SK-N-SH treated with all-trans-retinoic acid at 6 μM for 48 hours (cell line): ENCODE results near the gene PCDHGC3.

ENCODE experiments used
- ATAC-seq: fragments of 200-7000 bp; cut with Tn5 transposase; 3 replicates; pipeline ENCODE4 v1.9.1; 2020; ENCODE audit warnings: mild to moderate bottlenecking, moderate library complexity
- ARNTL ChIP-seq: fragments of 450-650 bp; formaldehyde crosslinking; IDR thresholded peaks from 2 replicates; pipeline ENCODE4 v1.5.0; 2020; ENCODE audit warnings: low read depth, mild to moderate bottlenecking, moderate library complexity, borderline replicate concordance
- BACH2 ChIP-seq: fragments of 250-450 bp; sonication (Bioruptor Pico); IDR thresholded peaks from 2 replicates; pipeline ENCODE4 v1.9.0; 2021; ENCODE audit warnings: mild to moderate bottlenecking, borderline replicate concordance
- CREB5 ChIP-seq: fragments of 250-450 bp; sonication (Bioruptor Pico); IDR thresholded peaks from 2 replicates; pipeline ENCODE4 v1.5.1; 2020; ENCODE audit warnings: low read depth, mild to moderate bottlenecking, moderate library complexity
- CSDC2 ChIP-seq: fragments of 250-450 bp; sonication (Bioruptor Pico); IDR thresholded peaks from 2 replicates; pipeline ENCODE4 v1.5.0; 2020; ENCODE audit warnings: mild to moderate bottlenecking, moderate library complexity
- CSRNP3 ChIP-seq: fragments of 250-450 bp; sonication (Bioruptor Pico); IDR thresholded peaks from 2 replicates; pipeline ENCODE4 v1.5.1; 2021; ENCODE audit warnings: mild to moderate bottlenecking, moderate library complexity
- GLIS3 ChIP-seq: fragments of 250-450 bp; sonication (Bioruptor Pico); IDR thresholded peaks from 2 replicates; pipeline ENCODE4 v1.5.0; 2020; ENCODE audit warnings: mild to moderate bottlenecking, moderate library complexity
- ISL1 ChIP-seq: fragments of 250-450 bp; sonication (Bioruptor Pico); IDR thresholded peaks from 2 replicates; pipeline ENCODE4 v2.1.2; 2022; ENCODE audit warnings: mild to moderate bottlenecking, moderate library complexity
- OSR1 ChIP-seq: fragments of 250-450 bp; sonication (Bioruptor Pico); IDR thresholded peaks from 2 replicates; pipeline ENCODE4 v1.8.0; 2022; ENCODE audit warnings: moderate library complexity, mild to moderate bottlenecking, inconsistent platforms
- PATZ1 ChIP-seq: fragments of 250-450 bp; sonication (Bioruptor Pico); IDR thresholded peaks from 2 replicates; pipeline ENCODE4 v1.8.0; 2020; ENCODE audit warnings: mild to moderate bottlenecking, moderate library complexity, borderline replicate concordance
- POU6F1 ChIP-seq: fragments of 250-450 bp; sonication (Bioruptor Pico); IDR thresholded peaks from 2 replicates; pipeline ENCODE4 v1.8.0; 2021; ENCODE audit warnings: low read depth, mild to moderate bottlenecking, moderate library complexity, borderline replicate concordance
- RARB ChIP-seq: fragments of 250-450 bp; sonication (Bioruptor Pico); IDR thresholded peaks from 2 replicates; pipeline ENCODE4 v1.8.0; 2021; ENCODE audit warnings: mild to moderate bottlenecking, moderate library complexity
- SNAI2 ChIP-seq: fragments of 250-450 bp; sonication (Bioruptor Pico); IDR thresholded peaks from 2 replicates; pipeline ENCODE4 v1.5.0; 2020; ENCODE audit warnings: mild to moderate bottlenecking, moderate library complexity
- TCF4 ChIP-seq: fragments of 250-450 bp; sonication (Bioruptor Pico); IDR thresholded peaks from 2 replicates; pipeline ENCODE4 v1.8.0; 2021; ENCODE audit warnings: mild to moderate bottlenecking, moderate library complexity, borderline replicate concordance
- TOX ChIP-seq: fragments of 250-450 bp; sonication (Bioruptor Pico); IDR thresholded peaks from 2 replicates; pipeline ENCODE4 v1.8.0; 2021; ENCODE audit warnings: mild to moderate bottlenecking, moderate library complexity, borderline replicate concordance
- TSHZ2 ChIP-seq: fragments of 250-450 bp; sonication (Bioruptor Pico); IDR thresholded peaks from 2 replicates; pipeline ENCODE4 v1.5.0; 2020; ENCODE audit warnings: mild to moderate bottlenecking, moderate library complexity
- ZC3H10 ChIP-seq: fragments of 250-450 bp; sonication (Bioruptor Pico); IDR thresholded peaks from 2 replicates; pipeline ENCODE4 v1.5.1; 2021; ENCODE audit warnings: mild to moderate bottlenecking, moderate library complexity
- ZFP3 ChIP-seq: fragments of 250-450 bp; sonication (Bioruptor Pico); IDR thresholded peaks from 2 replicates; pipeline ENCODE4 v1.5.0; 2020; ENCODE audit warnings: mild to moderate bottlenecking, moderate library complexity
- ZFP30 ChIP-seq: fragments of 450-650 bp; formaldehyde crosslinking; IDR thresholded peaks from 2 replicates; pipeline ENCODE4 v1.5.0; 2022; ENCODE audit warnings: mild to moderate bottlenecking, moderate library complexity
- ZNF565 ChIP-seq: fragments of 450-650 bp; formaldehyde crosslinking; conservative IDR thresholded peaks from 2 replicates; pipeline ENCODE4 v1.5.0; 2020; ENCODE audit warnings: low read depth, mild to moderate bottlenecking, moderate library complexity
- ZNF8 ChIP-seq: fragments of 450-650 bp; formaldehyde crosslinking; IDR thresholded peaks from 2 replicates; pipeline ENCODE4 v1.5.0; 2020; ENCODE audit warnings: mild to moderate bottlenecking, moderate library complexity

The PCDHGC3 gene

GRCh38 chr5:141518618-141519015, 42.9 kb downstream of the PCDHGC3 start (continued):
- no peak for TF ChIP-seq POU6F1
- TF ChIP-seq CSRNP3 (CRISPR knock-in tag), result no peak
- TF ChIP-seq SNAI2, result no peak
- TF ChIP-seq TCF4 (CRISPR knock-in tag), result no peak
- no peak for TF ChIP-seq BACH2
- no peak for TF ChIP-seq ZFP30

- ATAC-seq, result no peak
- TF ChIP-seq SNAI2 (no peak), TSHZ2 (no peak), PATZ1 (CRISPR knock-in tag) (no peak), OSR1 (CRISPR knock-in tag) (no peak), CREB5 (CRISPR knock-in tag) (no peak), ARNTL (CRISPR knock-in tag) (no peak), ZC3H10 (CRISPR knock-in tag) (no peak), ZNF565 (CRISPR knock-in tag) (no peak), ZNF8 (CRISPR knock-in tag) (no peak), BACH2 (no peak), RARB (CRISPR knock-in tag) (no peak), TOX (CRISPR knock-in tag) (no peak), CSDC2 (CRISPR knock-in tag) (no peak)
These were observed 44.1 kb downstream of the PCDHGC3 start for GRCh38 chr5:141519605-141520565.

GRCh38 chr5:141521244-141521781, 45.5 kb downstream of the PCDHGC3 start:
- peak; percentile 70 for ATAC-seq
- no peak for TF ChIP-seq RARB (CRISPR knock-in tag)
- 0 out of 2 replicates have a peak, but pooled peaks have one; percentile 16 for TF ChIP-seq CREB5 (CRISPR knock-in tag)
- TF ChIP-seq ZNF8 (CRISPR knock-in tag), result no peak; the same call in 1 of the 2 replicates
- peak; percentile 12; the same call in 1 of the 2 replicates for TF ChIP-seq PATZ1 (CRISPR knock-in tag)
- TF ChIP-seq TOX (CRISPR knock-in tag), result peak; percentile 67; the same call in 1 of the 2 replicates
- no peak for TF ChIP-seq ZFP3 (CRISPR knock-in tag)
- 0 out of 2 replicates have a peak, but pooled peaks have one; percentile 38 for TF ChIP-seq POU6F1
- peak; percentile 58 for TF ChIP-seq ISL1 (CRISPR knock-in tag)
- no peak for TF ChIP-seq BACH2
- no peak for TF ChIP-seq OSR1 (CRISPR knock-in tag)
- TF ChIP-seq TCF4 (CRISPR knock-in tag), result no peak
- TF ChIP-seq CSDC2 (CRISPR knock-in tag), result no peak
- no peak for TF ChIP-seq GLIS3 (CRISPR knock-in tag)
